HFFc6 (cell line): ENCODE data around the gene AKR1B1. TPM values are rescaled to one million over a fixed set of nuclear protein-coding genes. Genes with fewer than 3 reads are reported as not detected.

Experiments
- DNase-seq: peaks from one replicate; pipeline ENCODE4 v3.0.0-alpha.2; 2018
- H3K27ac Mint-ChIP-seq: 2 replicates; pipeline ENCODE4 v1.8.0; 2020; ENCODE audit warnings: mild to moderate bottlenecking, mixed read lengths
- H3K27me3 Mint-ChIP-seq: 2 replicates; pipeline ENCODE4 v1.8.0; 2021; ENCODE audit warnings: mild to moderate bottlenecking, moderate library complexity, mixed read lengths; ENCODE audit not compliant: insufficient read depth
- H3K36me3 Mint-ChIP-seq: 2 replicates; pipeline ENCODE4 v1.8.0; 2021; ENCODE audit warnings: low read depth, mixed read lengths
- H3K4me1 Mint-ChIP-seq: 2 replicates; pipeline ENCODE4 v1.8.0; 2020; ENCODE audit warnings: low read depth, mixed read lengths
- H3K4me3 Mint-ChIP-seq: 2 replicates; pipeline ENCODE4 v1.8.0; 2020; ENCODE audit warnings: mild to moderate bottlenecking, moderate library complexity, mixed read lengths
- H3K9me3 Mint-ChIP-seq: 2 replicates; pipeline ENCODE4 v1.8.0; 2020; ENCODE audit warnings: mild to moderate bottlenecking, mixed read lengths
- total RNA-seq, 6 experiments: library from RNA; stranded (reverse); fragmentation: NEBNext Ultra II Directional; extraction: Animal tissue kit (Norgen Biotek cat#: 25700); gene quantifications; 2 replicates in 1 of 6; 3 replicates in 5 of 6; pipeline ENCODE4 v1.2.3, GENCODE V29; 2021
- TF ChIP-seq, protein P1 (sequence below): fragments of 200-600 bp; sonication (generic); IDR thresholded peaks from 2 replicates; pipeline ENCODE4 v1.5.0; 2021; ENCODE audit warnings: antibody characterized with exemption, mild to moderate bottlenecking

The AKR1B1 gene
- total RNA-seq, 6 experiments from 2014 or later = 208 to 232 (median 223) TPM

DNA sequence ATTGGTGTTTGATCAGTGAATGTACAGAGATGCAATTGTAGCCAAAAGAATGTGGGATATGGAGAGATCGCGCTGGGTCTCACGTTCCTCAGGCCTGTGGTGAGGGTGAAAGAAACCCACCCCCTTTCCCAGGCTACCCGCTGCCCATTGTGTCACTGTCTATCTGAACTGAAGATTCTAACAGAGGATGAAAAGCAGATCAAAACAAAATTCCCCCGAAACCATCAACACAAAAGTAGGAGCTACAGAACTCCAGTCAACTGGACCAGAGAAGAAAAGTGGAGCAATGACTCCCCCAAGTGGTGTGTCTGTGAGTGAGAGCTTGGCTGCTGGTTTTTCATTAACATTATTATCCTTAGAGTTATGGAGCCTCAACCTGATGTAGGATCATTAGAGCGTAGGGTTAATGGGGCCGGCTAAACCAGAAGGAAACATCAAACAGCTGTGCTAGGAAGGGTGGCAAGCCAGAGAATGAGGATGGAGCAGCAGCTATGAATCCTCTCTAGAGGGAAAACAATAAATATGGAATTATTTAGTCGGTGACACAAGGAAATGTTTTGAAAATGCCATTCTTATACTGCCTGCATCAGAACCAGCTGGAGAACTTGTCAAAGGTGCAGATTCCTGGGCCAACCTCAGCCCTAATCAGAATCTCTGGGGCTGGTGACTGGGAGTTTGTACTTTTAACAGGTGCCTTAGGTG, 38.3 kb downstream of the AKR1B1 start:
- no peaks in the 10 kb centered on the region for H3K9me3 Mint-ChIP-seq
- peak overlapping the region; percentile 78 for H3K4me3 Mint-ChIP-seq
- no peak overlapping the region for H3K27ac Mint-ChIP-seq
- H3K4me1 Mint-ChIP-seq = peaks cover 20% of the 10 kb centered on the region
- TF ChIP-seq, protein P1, sequence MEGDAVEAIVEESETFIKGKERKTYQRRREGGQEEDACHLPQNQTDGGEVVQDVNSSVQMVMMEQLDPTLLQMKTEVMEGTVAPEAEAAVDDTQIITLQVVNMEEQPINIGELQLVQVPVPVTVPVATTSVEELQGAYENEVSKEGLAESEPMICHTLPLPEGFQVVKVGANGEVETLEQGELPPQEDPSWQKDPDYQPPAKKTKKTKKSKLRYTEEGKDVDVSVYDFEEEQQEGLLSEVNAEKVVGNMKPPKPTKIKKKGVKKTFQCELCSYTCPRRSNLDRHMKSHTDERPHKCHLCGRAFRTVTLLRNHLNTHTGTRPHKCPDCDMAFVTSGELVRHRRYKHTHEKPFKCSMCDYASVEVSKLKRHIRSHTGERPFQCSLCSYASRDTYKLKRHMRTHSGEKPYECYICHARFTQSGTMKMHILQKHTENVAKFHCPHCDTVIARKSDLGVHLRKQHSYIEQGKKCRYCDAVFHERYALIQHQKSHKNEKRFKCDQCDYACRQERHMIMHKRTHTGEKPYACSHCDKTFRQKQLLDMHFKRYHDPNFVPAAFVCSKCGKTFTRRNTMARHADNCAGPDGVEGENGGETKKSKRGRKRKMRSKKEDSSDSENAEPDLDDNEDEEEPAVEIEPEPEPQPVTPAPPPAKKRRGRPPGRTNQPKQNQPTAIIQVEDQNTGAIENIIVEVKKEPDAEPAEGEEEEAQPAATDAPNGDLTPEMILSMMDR = peak; percentile 84
- peaks cover 5% of the 10 kb centered on the region for H3K27me3 Mint-ChIP-seq
- DNase-seq = peak; percentile 69
- H3K36me3 Mint-ChIP-seq = no peaks in the 10 kb centered on the region

DNA sequence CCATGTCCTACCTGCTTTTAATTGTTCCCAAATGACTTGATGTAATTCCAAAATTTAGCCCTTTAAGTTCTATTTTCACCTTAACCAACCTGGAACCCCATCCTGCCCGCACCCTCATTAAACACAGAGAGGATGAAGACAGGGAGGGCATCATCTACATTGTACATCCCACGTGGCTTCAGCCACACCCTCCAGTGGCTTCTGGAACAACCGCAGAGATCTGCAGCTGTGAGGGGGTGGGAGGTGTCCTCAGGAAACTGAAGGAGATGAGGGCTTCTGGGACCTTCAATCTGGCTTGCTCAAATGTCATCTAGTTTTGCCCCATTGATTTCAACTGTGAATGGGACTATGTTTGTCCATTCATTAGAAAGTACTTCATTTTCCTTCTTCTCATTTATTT, 39.0 kb downstream of the AKR1B1 start:
- Mint-ChIP-seq H3K36me3 (no peaks in the 10 kb centered on the region), H3K27me3 (peaks cover 7% of the 10 kb centered on the region), H3K4me1 (peaks cover 20% of the 10 kb centered on the region), H3K9me3 (no peaks in the 10 kb centered on the region), H3K4me3 (peak overlapping the region; percentile 78), H3K27ac (no peak overlapping the region)
- no peak for DNase-seq
- TF ChIP-seq, protein P1 = no peak

DNA sequence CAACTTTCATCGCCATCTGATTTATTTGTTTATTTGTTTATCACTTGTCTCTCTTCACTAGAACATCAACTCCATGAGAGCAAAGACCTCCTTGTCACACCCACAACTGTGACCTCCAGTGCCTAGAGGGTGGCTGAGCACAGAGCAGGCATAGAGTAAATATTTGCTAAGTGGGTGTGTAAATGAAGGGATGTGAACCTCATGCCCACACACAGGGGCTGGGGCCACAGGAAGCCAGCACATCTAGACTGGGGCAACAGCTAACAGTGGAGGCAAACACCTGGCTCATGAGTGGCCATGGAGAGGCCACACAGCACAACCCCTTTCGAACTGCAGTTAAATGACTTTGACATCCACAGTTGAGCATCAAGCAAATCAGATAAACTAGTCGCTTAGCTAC, 39.8 kb downstream of the AKR1B1 start:
- H3K27ac Mint-ChIP-seq = no peak overlapping the region

DNA sequence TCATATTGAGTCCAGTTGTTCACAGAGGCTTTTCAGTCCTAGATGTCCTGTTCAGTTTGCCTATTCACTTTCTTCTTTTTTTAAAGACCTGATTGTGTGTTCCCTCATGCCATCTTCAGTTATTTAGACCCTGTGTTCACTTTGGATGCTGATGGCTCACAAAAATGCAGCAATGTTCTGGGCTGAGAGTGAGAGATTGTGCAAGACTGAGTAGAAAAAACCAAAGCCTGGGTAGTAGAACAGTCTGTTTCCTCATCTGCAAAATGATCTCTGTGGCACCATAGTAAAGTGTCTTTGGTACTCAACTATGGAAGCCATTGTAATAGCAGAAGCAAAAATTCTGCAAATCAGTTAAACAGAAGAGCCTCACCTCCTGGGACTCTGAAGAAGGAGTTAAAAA, 43.2 kb downstream of the AKR1B1 start:
- no peak for DNase-seq
- Mint-ChIP-seq H3K9me3 (no peaks in the 10 kb centered on the region), H3K4me1 (peaks cover 11% of the 10 kb centered on the region), H3K27ac (no peak overlapping the region), H3K4me3 (no peak overlapping the region), H3K36me3 (no peaks in the 10 kb centered on the region), H3K27me3 (peaks cover 22% of the 10 kb centered on the region)
- TF ChIP-seq, protein P1 = no peak

More for the DNA sequence above, 39.8 kb downstream of the AKR1B1 start:
- H3K9me3 Mint-ChIP-seq = no peaks in the 10 kb centered on the region
- H3K4me1 Mint-ChIP-seq = peaks cover 20% of the 10 kb centered on the region
- no peak overlapping the region for H3K4me3 Mint-ChIP-seq
- peaks cover 12% of the 10 kb centered on the region for H3K27me3 Mint-ChIP-seq
- DNase-seq = no peak
- TF ChIP-seq, protein P1 = no peak
- no peaks in the 10 kb centered on the region for H3K36me3 Mint-ChIP-seq

DNA sequence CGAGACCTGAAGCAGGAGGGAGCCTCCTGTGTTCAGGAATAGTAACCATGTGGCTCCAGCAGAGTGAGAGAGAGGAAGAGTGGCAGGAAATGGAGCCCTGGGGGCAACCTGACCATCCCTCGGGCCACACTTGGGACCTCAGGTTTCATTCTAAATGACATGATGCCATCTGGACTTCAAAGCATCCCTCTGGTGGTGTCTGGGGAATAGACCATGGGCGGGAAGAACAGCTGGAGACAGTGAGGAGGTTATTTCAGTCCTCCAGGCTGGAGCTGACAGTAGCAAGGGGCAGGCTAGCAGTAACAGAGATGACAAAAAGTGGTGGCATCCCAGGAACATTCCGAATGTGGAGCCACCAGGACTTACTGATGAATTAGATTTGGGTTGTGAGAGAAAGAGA, 44.8 kb downstream of the AKR1B1 start:
- no peak for DNase-seq
- Mint-ChIP-seq H3K4me1 (no peaks in the 10 kb centered on the region), H3K27ac (no peak overlapping the region), H3K9me3 (no peaks in the 10 kb centered on the region), H3K36me3 (no peaks in the 10 kb centered on the region), H3K4me3 (no peak overlapping the region), H3K27me3 (peaks cover 25% of the 10 kb centered on the region)
- TF ChIP-seq, protein P1 = no peak
